ENCODE measurements around the gene PLCH1. TPM values are rescaled to one million over a fixed set of nuclear protein-coding genes. Genes with fewer than 3 reads are reported as not detected.

Gene PLCH1
- total RNA-seq, 1 experiment from 2014 or later = 1.4 TPM

DNA sequence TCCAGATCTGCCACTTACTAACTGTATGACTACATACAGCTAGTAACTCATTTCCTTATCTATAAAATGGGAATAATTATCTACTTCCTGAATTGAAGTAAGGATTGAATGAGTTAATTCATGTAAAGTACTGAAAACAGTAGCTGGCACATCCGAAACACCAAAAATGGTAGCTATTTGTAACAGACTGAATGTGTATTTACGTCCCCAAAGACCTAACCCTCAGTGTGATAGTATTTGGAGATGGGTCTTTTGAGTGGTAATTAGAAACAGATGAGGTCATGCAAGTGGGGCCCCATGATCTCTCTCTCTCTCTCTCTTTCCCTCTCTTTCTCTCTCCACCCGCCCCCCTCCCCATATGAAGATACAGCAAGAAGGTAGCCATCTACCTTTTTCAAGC lies 146.2 kb downstream of the PLCH1 start:
- H3K4me3 ChIP-seq = no peak overlapping the region
- ChIA-PET POLR2A (ENCODE audit: unreplicated experiment) (no interaction called here), CTCF (no interaction called here)
- no peaks in the 10 kb centered on the region for H4K20me1 ChIP-seq (ENCODE audit: insufficient read depth)
- H3K4me2 ChIP-seq = no peak overlapping the region
- no peak overlapping the region for H2AFZ ChIP-seq
- no peaks in the 10 kb centered on the region for H3K9me3 ChIP-seq (ENCODE audit: insufficient read depth, low read depth)
- no peaks in the 10 kb centered on the region for H3K79me2 ChIP-seq (ENCODE audit: low read depth)
- DNase-seq = no peak
- H3K9me2 ChIP-seq (ENCODE audit: insufficient read depth) = no peaks in the 10 kb centered on the region
- intact Hi-C loops (cut with micrococcal nuclease; ENCODE audit: unreplicated experiment) = no loop called here
- H3K4me1 ChIP-seq (replicated peaks; ENCODE audit: insufficient read depth) = no peaks in the 10 kb centered on the region
- H3K27ac ChIP-seq = no peak overlapping the region
- no peak for TF ChIP-seq EZH2 (IDR thresholded peaks at IDR 0.05; ENCODE audit: low read depth)
- TF ChIP-seq, protein P1, sequence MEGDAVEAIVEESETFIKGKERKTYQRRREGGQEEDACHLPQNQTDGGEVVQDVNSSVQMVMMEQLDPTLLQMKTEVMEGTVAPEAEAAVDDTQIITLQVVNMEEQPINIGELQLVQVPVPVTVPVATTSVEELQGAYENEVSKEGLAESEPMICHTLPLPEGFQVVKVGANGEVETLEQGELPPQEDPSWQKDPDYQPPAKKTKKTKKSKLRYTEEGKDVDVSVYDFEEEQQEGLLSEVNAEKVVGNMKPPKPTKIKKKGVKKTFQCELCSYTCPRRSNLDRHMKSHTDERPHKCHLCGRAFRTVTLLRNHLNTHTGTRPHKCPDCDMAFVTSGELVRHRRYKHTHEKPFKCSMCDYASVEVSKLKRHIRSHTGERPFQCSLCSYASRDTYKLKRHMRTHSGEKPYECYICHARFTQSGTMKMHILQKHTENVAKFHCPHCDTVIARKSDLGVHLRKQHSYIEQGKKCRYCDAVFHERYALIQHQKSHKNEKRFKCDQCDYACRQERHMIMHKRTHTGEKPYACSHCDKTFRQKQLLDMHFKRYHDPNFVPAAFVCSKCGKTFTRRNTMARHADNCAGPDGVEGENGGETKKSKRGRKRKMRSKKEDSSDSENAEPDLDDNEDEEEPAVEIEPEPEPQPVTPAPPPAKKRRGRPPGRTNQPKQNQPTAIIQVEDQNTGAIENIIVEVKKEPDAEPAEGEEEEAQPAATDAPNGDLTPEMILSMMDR (conservative IDR thresholded peaks at IDR 0.05) = no peak
- H3F3A ChIP-seq (ENCODE audit: insufficient read depth, low read depth) = no peaks in the 10 kb centered on the region
- no peaks in the 10 kb centered on the region for H3K36me3 ChIP-seq (ENCODE audit: low read depth)
- no peaks in the 10 kb centered on the region for H3K27me3 ChIP-seq (ENCODE audit: insufficient read depth, low read depth)
- no TSS peak for BruUV-seq (replicated peaks)

DNA sequence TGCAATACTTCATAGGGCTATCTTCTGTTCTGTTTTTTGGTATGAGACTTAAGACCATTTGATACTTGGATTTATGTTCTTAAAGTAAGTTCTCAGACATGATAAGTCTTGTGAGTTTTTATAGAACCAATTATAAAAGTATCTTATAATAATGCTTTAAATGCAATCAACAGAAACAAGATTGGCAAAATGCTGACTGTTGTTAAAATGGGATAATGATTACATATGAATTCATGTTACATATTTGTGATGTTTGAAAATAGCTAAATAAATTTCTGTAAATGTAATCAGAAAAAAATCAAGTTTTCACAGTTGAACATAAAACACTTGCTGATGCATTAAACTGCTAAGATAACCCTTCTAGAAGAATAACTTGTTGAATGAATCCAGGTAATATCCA lies 148.3 kb downstream of the PLCH1 start:
- Histone ChIP-seq H3K9me2 (ENCODE audit: insufficient read depth) (no peaks in the 10 kb centered on the region), H3K79me2 (ENCODE audit: low read depth) (no peaks in the 10 kb centered on the region), H3K4me3 (no peak overlapping the region), H4K20me1 (ENCODE audit: insufficient read depth) (no peaks in the 10 kb centered on the region), H3K9me3 (ENCODE audit: insufficient read depth, low read depth) (no peaks in the 10 kb centered on the region), H3K27me3 (ENCODE audit: insufficient read depth, low read depth) (no peaks in the 10 kb centered on the region), H3F3A (ENCODE audit: insufficient read depth, low read depth) (no peaks in the 10 kb centered on the region), H3K36me3 (ENCODE audit: low read depth) (no peaks in the 10 kb centered on the region), H3K4me2 (no peak overlapping the region), H3K4me1 (replicated peaks; ENCODE audit: insufficient read depth) (no peaks in the 10 kb centered on the region), H3K27ac (no peak overlapping the region), H2AFZ (no peak overlapping the region)
- DNase-seq = no peak
- TF ChIP-seq, protein P1 (conservative IDR thresholded peaks at IDR 0.05) = no peak
- TF ChIP-seq EZH2 (IDR thresholded peaks at IDR 0.05; ENCODE audit: low read depth) = no peak
- CTCF ChIA-PET = interaction anchor here (0.5 kb wide), 1 partner anchor 15 kb away, joined by 3 read pairs; no protein-coding TSS in a partner anchor
- intact Hi-C loops (cut with micrococcal nuclease; ENCODE audit: unreplicated experiment) = no loop called here
- POLR2A ChIA-PET (ENCODE audit: unreplicated experiment) = no interaction called here
- no TSS peak for BruUV-seq (replicated peaks)

DNA sequence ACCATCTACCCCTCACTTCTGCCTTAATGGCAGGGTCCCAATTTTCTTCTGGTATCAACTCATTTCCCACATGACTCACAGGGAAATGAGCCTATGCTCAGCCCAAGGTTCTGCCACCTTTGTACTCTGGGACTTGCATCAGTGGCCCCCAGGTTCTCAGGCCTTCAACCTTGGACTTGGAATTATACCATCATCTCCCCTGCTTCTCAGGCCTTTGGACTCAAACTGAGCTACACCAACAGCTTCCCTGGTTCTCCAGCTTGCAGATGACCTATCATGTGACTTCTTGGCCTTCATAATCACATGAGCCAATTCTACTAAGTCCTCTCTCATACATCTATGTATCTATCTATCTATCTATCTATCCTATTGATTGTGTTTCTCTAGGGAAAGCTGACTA lies 149.5 kb downstream of the PLCH1 start:
- no peak overlapping the region for H2AFZ ChIP-seq
- POLR2A ChIA-PET (ENCODE audit: unreplicated experiment) = no interaction called here
- no peaks in the 10 kb centered on the region for H3K9me2 ChIP-seq (ENCODE audit: insufficient read depth)
- H3K79me2 ChIP-seq (ENCODE audit: low read depth) = no peaks in the 10 kb centered on the region
- H3K36me3 ChIP-seq (ENCODE audit: low read depth) = no peaks in the 10 kb centered on the region
- intact Hi-C loops (cut with micrococcal nuclease; ENCODE audit: unreplicated experiment) = no loop called here
- no peaks in the 10 kb centered on the region for H3K27me3 ChIP-seq (ENCODE audit: insufficient read depth, low read depth)
- H3K4me1 ChIP-seq (replicated peaks; ENCODE audit: insufficient read depth) = no peaks in the 10 kb centered on the region
- no peak overlapping the region for H3K4me2 ChIP-seq
- H3K9me3 ChIP-seq (ENCODE audit: insufficient read depth, low read depth) = no peaks in the 10 kb centered on the region
- H4K20me1 ChIP-seq (ENCODE audit: insufficient read depth) = no peaks in the 10 kb centered on the region
- BruUV-seq (replicated peaks) = no TSS peak
- CTCF ChIA-PET = no interaction called here
- H3F3A ChIP-seq (ENCODE audit: insufficient read depth, low read depth) = no peaks in the 10 kb centered on the region
- no peak for DNase-seq
- TF ChIP-seq EZH2 (IDR thresholded peaks at IDR 0.05; ENCODE audit: low read depth) = no peak
- TF ChIP-seq, protein P1 (conservative IDR thresholded peaks at IDR 0.05) = no peak
- no peak overlapping the region for H3K27ac ChIP-seq
- no peak overlapping the region for H3K4me3 ChIP-seq
